ENCODE results near the gene SRSF4.
"Not testable (repeated sequence)": the region's sequence is repeated elsewhere in the genome, so short reads cannot be mapped to it uniquely, and the experiment has no call there.

SRSF4 gene

DNA sequence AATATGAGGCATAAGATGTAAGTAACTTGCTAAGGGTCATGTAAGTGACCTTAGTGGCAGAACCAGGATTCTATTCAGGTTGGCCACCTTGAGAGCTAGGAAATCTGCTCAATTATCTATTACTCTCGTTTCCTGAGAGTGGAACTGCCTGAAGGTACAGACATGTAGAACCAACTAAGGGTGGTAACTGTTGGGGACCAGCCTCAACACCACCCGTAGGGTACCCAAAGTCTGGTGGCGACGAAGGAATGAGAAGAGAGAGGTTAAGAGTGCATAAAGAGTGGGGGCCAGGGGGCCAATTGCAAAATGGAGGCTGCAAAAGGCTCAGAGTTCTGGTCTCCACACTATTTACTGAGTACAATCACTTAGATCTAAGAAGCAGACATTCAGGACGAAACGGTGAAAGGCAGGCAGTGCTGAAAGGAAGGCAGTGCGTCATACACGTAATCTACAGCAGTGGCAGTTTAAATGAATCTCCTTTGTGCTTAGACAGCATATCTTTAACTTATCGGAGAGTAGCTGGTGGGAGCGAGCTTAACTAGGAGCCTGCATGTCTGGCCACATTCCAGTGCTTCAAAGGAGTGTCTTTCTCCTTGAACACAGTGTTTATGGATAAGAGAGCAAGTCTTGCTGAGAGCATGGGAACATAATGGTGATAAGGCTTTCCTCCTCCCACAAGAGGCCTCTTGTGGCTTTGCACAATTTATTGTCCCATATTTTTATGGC, 25.0 kb downstream of the SRSF4 start:
- no peak overlapping the region for H3K4me3 ChIP-seq
- DNase-seq (ENCODE audit: low spot score): no peak
- H3K27ac ChIP-seq: peak overlapping the region in 1 of 2 donors; percentile 53
- TF ChIP-seq CTCF (IDR thresholded peaks at IDR 0.05): no peak

DNA sequence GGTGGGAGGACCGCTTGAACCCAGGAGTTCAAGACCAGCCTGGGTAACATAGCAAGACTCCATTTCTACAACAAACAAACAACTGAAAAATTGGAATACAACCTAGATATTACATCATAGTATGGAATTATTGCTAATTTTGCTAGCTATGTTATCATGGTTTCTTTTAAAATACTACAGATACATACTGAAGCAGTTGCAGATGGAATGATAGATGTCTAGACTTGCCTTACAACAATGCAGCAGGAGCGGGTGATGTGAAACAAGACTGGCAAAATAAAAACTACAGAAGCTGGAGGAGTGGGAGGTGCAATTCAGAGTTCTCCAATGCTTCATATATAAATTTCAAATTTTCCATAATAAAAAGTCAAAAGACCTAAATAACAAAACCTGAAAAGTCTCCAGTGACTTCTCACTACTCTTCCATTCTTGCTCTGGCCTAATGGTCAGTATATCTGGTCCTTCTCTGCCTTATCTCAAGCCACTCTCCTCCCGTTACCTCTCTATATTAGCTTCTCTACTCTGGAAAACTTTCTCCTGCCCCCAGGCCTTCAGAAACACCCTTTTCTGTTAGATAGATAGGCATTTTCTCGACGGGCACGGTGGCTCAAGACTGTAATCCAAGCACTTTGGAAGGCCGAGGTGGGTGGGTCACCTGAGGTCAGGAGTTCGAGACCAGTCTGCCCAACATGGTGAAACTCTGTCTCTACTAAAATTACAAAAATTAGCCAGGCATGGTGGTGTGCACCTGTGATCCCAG, 29.5 kb downstream of the SRSF4 start:
- H3K4me3 ChIP-seq: no peak overlapping the region
- TF ChIP-seq CTCF (IDR thresholded peaks at IDR 0.05): no peak
- no peak overlapping the region for H3K27ac ChIP-seq
- DNase-seq (ENCODE audit: low spot score): no peak

GRCh38 chr1:29150346-29150745, 31.4 kb downstream of the SRSF4 start:
- H3K4me3 ChIP-seq; H3K27ac ChIP-seq; DNase-seq (ENCODE audit: low spot score): not testable (repeated sequence)

GRCh38 chr1:29148656-29149491, 32.8 kb downstream of the SRSF4 start:
- TF ChIP-seq CTCF (IDR thresholded peaks at IDR 0.05): no peak
- Histone ChIP-seq H3K4me3 (no peak overlapping the region), H3K27ac (no peak overlapping the region)
- DNase-seq (ENCODE audit: low spot score): no peak

GRCh38 chr1:29145739-29146437, 35.8 kb downstream of the SRSF4 start:
- DNase-seq (ENCODE audit: low spot score): no peak
- no peak overlapping the region for H3K27ac ChIP-seq
- H3K4me3 ChIP-seq: no peak overlapping the region
- no peak for TF ChIP-seq CTCF (IDR thresholded peaks at IDR 0.05)

GRCh38 chr1:29144178-29144577, 37.5 kb downstream of the SRSF4 start:
- H3K4me3 ChIP-seq: no peak overlapping the region
- peak; percentile 26 for DNase-seq (ENCODE audit: low spot score)
- H3K27ac ChIP-seq: no peak overlapping the region
- TF ChIP-seq CTCF (IDR thresholded peaks at IDR 0.05): no peak

DNA sequence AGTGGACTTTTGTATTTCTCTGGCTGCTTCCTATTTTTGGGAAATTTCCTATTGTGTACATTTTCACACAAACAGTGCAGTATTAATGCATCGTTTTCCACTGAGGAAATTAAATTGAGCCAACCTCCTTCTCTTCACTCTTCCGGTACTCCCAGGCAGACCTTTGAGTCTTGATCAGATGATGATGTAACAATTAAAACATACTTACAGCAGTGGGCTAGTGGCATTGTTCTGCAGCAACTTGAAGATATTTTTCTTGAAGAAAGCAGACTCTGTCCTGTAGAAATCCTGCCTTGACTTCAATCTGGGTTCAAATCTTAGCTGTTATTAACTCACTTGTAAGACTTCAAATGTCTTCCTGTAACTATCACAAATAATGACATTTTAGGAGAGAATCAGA, 39.0 kb downstream of the SRSF4 start:
- no peak for TF ChIP-seq CTCF (IDR thresholded peaks at IDR 0.05)
- DNase-seq (ENCODE audit: low spot score): no peak
- Histone ChIP-seq H3K27ac (no peak overlapping the region), H3K4me3 (no peak overlapping the region)
